PC-3 (cell line): ENCODE data around the gene GPR152.

Source experiments
- EZH2phosphoT487 ChIP-seq: fragments of 300-600 bp; sonication (generic); IDR thresholded peaks from 2 replicates; pipeline ENCODE4 v1.6.1; 2018; ENCODE audit warnings: mild to moderate bottlenecking, antibody characterized with exemption, low read length, borderline replicate concordance
- TF ChIP-seq, protein P1 (sequence below): fragments of 300-600 bp; sonication (generic); conservative IDR thresholded peaks from 2 replicates; pipeline ENCODE4 v1.5.1; 2017; ENCODE audit warnings: antibody characterized with exemption, low read depth, mild to moderate bottlenecking, low read length

- TF ChIP-seq, protein P1, sequence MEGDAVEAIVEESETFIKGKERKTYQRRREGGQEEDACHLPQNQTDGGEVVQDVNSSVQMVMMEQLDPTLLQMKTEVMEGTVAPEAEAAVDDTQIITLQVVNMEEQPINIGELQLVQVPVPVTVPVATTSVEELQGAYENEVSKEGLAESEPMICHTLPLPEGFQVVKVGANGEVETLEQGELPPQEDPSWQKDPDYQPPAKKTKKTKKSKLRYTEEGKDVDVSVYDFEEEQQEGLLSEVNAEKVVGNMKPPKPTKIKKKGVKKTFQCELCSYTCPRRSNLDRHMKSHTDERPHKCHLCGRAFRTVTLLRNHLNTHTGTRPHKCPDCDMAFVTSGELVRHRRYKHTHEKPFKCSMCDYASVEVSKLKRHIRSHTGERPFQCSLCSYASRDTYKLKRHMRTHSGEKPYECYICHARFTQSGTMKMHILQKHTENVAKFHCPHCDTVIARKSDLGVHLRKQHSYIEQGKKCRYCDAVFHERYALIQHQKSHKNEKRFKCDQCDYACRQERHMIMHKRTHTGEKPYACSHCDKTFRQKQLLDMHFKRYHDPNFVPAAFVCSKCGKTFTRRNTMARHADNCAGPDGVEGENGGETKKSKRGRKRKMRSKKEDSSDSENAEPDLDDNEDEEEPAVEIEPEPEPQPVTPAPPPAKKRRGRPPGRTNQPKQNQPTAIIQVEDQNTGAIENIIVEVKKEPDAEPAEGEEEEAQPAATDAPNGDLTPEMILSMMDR: no peak
- TF ChIP-seq EZH2phosphoT487: no peak
These were observed 19.7 kb downstream of the GPR152 start for GRCh38 chr11:67432655-67433349.
